ENCODE results near the gene PLAAT4. TPM values are rescaled to one million over a fixed set of nuclear protein-coding genes. Genes with fewer than 3 reads are reported as not detected.

PLAAT4 gene
- total and polyA plus RNA-seq, 2 experiments from 2014 or later: 7.9 to 13.7 TPM

GRCh38 chr11:63592975-63593395, 56.4 kb downstream of the PLAAT4 start:
- Histone ChIP-seq H4K20me1 (ENCODE audit: insufficient read depth, poor library complexity, severe bottlenecking) (no peaks in the 10 kb centered on the region), H3K4me1 (ENCODE audit: insufficient read depth) (no peaks in the 10 kb centered on the region), H3K36me3 (replicated peaks; ENCODE audit: insufficient read depth, low read depth) (no peaks in the 10 kb centered on the region), H2AFZ (no peak overlapping the region), H3K4me2 (no peak overlapping the region), H3K79me2 (no peaks in the 10 kb centered on the region), H3K9me3 (ENCODE audit: low read depth) (no peaks in the 10 kb centered on the region), H3K9me2 (replicated peaks; ENCODE audit: insufficient read depth) (no peaks in the 10 kb centered on the region), H3K27me3 (no peaks in the 10 kb centered on the region), H3K27ac (no peak overlapping the region), H3K4me3 (no peak overlapping the region)
- DNase-seq (ENCODE audit: low spot score): no peak
- 75% methylated on average over 4 of the region's 4 CpGs for WGBS (ENCODE audit: low lambda C conversion rate, missing lambda C conversion rate)
- no peak for TF ChIP-seq EZH2phosphoT487 (IDR thresholded peaks at IDR 0.05; ENCODE audit: low read depth, severe bottlenecking, unreplicated experiment)
- TF ChIP-seq, protein P1, sequence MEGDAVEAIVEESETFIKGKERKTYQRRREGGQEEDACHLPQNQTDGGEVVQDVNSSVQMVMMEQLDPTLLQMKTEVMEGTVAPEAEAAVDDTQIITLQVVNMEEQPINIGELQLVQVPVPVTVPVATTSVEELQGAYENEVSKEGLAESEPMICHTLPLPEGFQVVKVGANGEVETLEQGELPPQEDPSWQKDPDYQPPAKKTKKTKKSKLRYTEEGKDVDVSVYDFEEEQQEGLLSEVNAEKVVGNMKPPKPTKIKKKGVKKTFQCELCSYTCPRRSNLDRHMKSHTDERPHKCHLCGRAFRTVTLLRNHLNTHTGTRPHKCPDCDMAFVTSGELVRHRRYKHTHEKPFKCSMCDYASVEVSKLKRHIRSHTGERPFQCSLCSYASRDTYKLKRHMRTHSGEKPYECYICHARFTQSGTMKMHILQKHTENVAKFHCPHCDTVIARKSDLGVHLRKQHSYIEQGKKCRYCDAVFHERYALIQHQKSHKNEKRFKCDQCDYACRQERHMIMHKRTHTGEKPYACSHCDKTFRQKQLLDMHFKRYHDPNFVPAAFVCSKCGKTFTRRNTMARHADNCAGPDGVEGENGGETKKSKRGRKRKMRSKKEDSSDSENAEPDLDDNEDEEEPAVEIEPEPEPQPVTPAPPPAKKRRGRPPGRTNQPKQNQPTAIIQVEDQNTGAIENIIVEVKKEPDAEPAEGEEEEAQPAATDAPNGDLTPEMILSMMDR (IDR thresholded peaks at IDR 0.05; ENCODE audit: poor library complexity): peak; percentile 44

- no peak overlapping the region for H3K4me2 ChIP-seq
- no peak for DNase-seq (ENCODE audit: low spot score)
- TF ChIP-seq, protein P1 (IDR thresholded peaks at IDR 0.05; ENCODE audit: poor library complexity): no peak
- no peak for TF ChIP-seq EZH2 (IDR thresholded peaks at IDR 0.05; ENCODE audit: borderline replicate concordance)
- TF ChIP-seq EZH2phosphoT487 (IDR thresholded peaks at IDR 0.05; ENCODE audit: low read depth, severe bottlenecking, unreplicated experiment): no peak
- 88% methylated on average over 4 of the region's 4 CpGs for WGBS (ENCODE audit: low lambda C conversion rate, missing lambda C conversion rate)
- H4K20me1 ChIP-seq (ENCODE audit: insufficient read depth, poor library complexity, severe bottlenecking): no peaks in the 10 kb centered on the region
- H3K36me3 ChIP-seq (replicated peaks; ENCODE audit: insufficient read depth, low read depth): no peaks in the 10 kb centered on the region
- H3K9me3 ChIP-seq (ENCODE audit: low read depth): no peaks in the 10 kb centered on the region
- no peaks in the 10 kb centered on the region for H3K27me3 ChIP-seq
- no peak overlapping the region for H3K4me3 ChIP-seq
- H3K27ac ChIP-seq: no peak overlapping the region
- no peaks in the 10 kb centered on the region for H3K9me2 ChIP-seq (replicated peaks; ENCODE audit: insufficient read depth)
- peaks cover 4% of the 10 kb centered on the region for H3K79me2 ChIP-seq
- no peaks in the 10 kb centered on the region for H3K4me1 ChIP-seq (ENCODE audit: insufficient read depth)
- no peak overlapping the region for H2AFZ ChIP-seq
Observed at GRCh38 chr11:63595296-63595695, 58.7 kb downstream of the PLAAT4 start.

Other genes with a start within 250 kb of the PLAAT4 start
- 36.3 and 36.7 TPM in 2 replicates for gene SLC22A9, start 167.0 kb upstream of the PLAAT4 start, total RNA-seq
- 9.4 and 17.1 TPM in 2 replicates for gene SLC22A9, start 167.0 kb upstream of the PLAAT4 start, polyA plus RNA-seq
- gene PLAAT5, start 45.6 kb upstream of the PLAAT4 start, total RNA-seq: 0.92 and 1.6 TPM in 2 replicates
- gene PLAAT5, start 45.6 kb upstream of the PLAAT4 start, polyA plus RNA-seq: 0.18 and 0.95 TPM in 2 replicates
- not detected in 2 replicates for gene LGALS12, start 30.7 kb upstream of the PLAAT4 start, total RNA-seq
- gene LGALS12, start 30.7 kb upstream of the PLAAT4 start, polyA plus RNA-seq: not detected in 2 replicates
- gene PLAAT2, start 26.6 kb downstream of the PLAAT4 start, total RNA-seq: 0.77 and 1.2 TPM in 2 replicates
- 1.9 and 3.0 TPM in 2 replicates for gene PLAAT2, start 26.6 kb downstream of the PLAAT4 start, polyA plus RNA-seq
- gene PLAAT3, start 77.6 kb downstream of the PLAAT4 start, total RNA-seq: 26.9 and 32.4 TPM in 2 replicates
- 49.6 and 59.9 TPM in 2 replicates for gene PLAAT3, start 77.6 kb downstream of the PLAAT4 start, polyA plus RNA-seq
- gene ATL3, start 134.6 kb downstream of the PLAAT4 start, total RNA-seq: 30.1 and 36.2 TPM in 2 replicates
- 8.7 and 9.7 TPM in 2 replicates for gene ATL3, start 134.6 kb downstream of the PLAAT4 start, polyA plus RNA-seq
- gene RTN3, start 144.7 kb downstream of the PLAAT4 start, total RNA-seq: 85.4 and 89.9 TPM in 2 replicates
- 84.0 and 108 TPM in 2 replicates for gene RTN3, start 144.7 kb downstream of the PLAAT4 start, polyA plus RNA-seq
- gene ZFTA, start 232.0 kb downstream of the PLAAT4 start, total RNA-seq: 41.8 and 44.1 TPM in 2 replicates
- 12.3 and 14.7 TPM in 2 replicates for gene ZFTA, start 232.0 kb downstream of the PLAAT4 start, polyA plus RNA-seq

Measured in hepatocyte (in vitro differentiated cells).